ENCODE data around the gene MYCBPAP.

The MYCBPAP gene

DNA sequence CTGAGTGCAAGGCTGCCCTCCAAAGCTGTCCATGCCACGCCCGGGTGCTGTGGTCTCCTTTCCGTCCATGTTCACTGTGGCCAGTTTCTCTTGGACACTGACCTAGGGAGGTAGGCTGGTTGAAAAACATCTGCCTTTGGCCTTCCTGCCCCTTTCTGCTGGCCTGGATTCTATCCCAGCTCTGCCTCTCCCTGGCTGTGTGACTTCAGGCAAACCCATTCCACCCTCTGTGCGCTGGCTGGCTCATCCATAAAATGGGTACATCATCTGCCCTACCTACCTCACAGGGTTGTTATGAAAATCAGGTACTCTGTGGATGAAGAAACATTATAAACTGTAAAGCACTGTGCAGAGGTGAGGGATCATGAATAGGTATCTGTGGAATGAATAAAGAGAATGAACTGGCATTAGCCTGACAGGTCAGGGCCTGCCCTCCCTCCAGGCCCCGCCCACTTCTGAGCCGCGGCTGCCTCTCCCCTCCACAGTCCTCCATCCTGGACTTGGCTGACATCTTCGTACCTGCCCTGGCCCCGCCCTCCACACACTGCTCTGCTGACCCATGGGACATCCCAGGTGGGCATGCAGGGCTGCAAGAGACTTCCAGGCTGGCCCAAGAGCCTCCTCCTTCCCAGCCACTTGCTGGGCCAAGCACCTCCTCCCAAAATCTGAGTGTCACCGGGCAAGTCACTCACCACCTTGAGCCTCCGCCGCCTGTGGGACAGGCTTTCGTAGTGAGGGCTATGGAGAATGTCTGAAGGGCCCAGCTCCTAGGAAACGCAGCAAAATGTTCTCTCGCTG lies 31.7 kb downstream of the MYCBPAP start:
- no peak overlapping the region for H3K27ac ChIP-seq (ENCODE audit: low read depth, low read length)
- H3K4me1 ChIP-seq (ENCODE audit: control insufficient read depth, insufficient read depth, low read length, unreplicated experiment), result peaks cover 15% of the 10 kb centered on the region
- no peaks in the 10 kb centered on the region for H3K27me3 ChIP-seq (ENCODE audit: insufficient read depth, low read length)
- no peak overlapping the region for H3K4me3 ChIP-seq (ENCODE audit: low read depth, low read length)
- no peak overlapping the region for H2AFZ ChIP-seq (ENCODE audit: low read length, unreplicated experiment)
- no peaks in the 10 kb centered on the region for H3K36me3 ChIP-seq (ENCODE audit: insufficient read depth, low read length)
- H3K79me2 ChIP-seq (ENCODE audit: control insufficient read depth, insufficient read depth, low read length, unreplicated experiment), result no peaks in the 10 kb centered on the region

DNA sequence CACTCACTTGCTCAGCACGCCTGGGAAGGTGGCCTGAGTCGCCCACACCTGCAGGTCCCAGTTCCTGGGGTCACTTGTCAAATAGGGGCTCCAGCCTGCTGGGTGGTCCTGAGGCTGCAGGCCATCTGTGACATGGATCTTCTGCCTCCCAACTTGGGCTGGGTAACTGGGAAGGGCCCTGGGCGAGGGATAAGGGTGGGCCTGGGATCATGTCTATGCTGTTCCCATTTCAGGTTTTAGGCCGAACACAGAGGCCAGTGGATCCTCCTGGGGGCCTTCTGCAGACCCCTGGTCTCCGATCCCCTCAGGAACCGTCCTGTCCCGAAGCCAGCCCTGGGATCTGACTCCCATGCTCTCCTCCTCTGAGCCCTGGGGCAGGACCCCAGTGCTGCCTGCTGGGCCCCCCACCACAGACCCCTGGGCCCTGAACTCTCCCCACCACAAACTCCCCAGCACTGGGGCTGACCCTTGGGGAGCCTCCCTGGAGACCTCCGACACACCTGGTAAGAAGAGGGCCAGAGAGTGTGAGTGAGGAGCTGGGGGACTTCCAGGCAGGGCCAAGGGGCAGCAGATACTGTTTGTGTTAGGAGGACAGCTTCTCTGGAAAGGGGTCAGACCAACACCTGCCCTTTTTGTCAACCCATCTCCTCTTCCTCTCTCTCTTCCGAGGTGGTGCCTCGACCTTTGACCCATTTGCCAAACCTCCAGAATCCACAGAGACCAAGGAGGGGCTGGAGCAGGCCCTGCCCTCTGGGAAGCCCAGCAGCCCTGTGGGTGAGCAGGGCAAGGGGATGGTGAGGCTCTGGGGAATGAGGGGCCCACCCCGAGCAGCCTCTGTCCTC lies 32.5 kb downstream of the MYCBPAP start:
- H3K27ac ChIP-seq (ENCODE audit: low read depth, low read length), result no peak overlapping the region
- no peak overlapping the region for H2AFZ ChIP-seq (ENCODE audit: low read length, unreplicated experiment)
- no peaks in the 10 kb centered on the region for H3K27me3 ChIP-seq (ENCODE audit: insufficient read depth, low read length)
- H3K4me1 ChIP-seq (ENCODE audit: control insufficient read depth, insufficient read depth, low read length, unreplicated experiment), result peaks cover 15% of the 10 kb centered on the region
- no peaks in the 10 kb centered on the region for H3K79me2 ChIP-seq (ENCODE audit: control insufficient read depth, insufficient read depth, low read length, unreplicated experiment)
- H3K4me3 ChIP-seq (ENCODE audit: low read depth, low read length), result peak overlapping the region; percentile 80; the same call in 1 of the 2 replicates
- no peaks in the 10 kb centered on the region for H3K36me3 ChIP-seq (ENCODE audit: insufficient read depth, low read length)

DNA sequence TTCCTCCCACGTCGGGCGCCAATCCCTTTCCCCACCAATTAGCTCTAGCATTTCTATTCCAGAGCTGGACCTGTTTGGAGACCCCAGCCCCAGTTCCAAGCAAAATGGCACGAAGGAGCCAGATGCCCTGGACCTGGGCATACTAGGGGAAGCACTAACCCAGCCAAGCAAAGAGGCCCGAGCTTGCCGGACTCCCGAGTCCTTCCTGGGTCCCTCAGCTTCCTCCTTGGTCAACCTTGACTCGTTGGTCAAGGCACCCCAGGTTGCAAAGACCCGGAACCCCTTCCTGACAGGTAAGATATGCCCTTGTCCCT lies 33.1 kb downstream of the MYCBPAP start:
- Histone ChIP-seq H3K4me3 (ENCODE audit: low read depth, low read length) (peak overlapping the region; percentile 80), H2AFZ (ENCODE audit: low read length, unreplicated experiment) (peak overlapping the region; percentile 53), H3K27ac (ENCODE audit: low read depth, low read length) (no peak overlapping the region), H3K36me3 (ENCODE audit: insufficient read depth, low read length) (no peaks in the 10 kb centered on the region), H3K27me3 (ENCODE audit: insufficient read depth, low read length) (no peaks in the 10 kb centered on the region), H3K79me2 (ENCODE audit: control insufficient read depth, insufficient read depth, low read length, unreplicated experiment) (no peaks in the 10 kb centered on the region), H3K4me1 (ENCODE audit: control insufficient read depth, insufficient read depth, low read length, unreplicated experiment) (peaks cover 15% of the 10 kb centered on the region)

DNA sequence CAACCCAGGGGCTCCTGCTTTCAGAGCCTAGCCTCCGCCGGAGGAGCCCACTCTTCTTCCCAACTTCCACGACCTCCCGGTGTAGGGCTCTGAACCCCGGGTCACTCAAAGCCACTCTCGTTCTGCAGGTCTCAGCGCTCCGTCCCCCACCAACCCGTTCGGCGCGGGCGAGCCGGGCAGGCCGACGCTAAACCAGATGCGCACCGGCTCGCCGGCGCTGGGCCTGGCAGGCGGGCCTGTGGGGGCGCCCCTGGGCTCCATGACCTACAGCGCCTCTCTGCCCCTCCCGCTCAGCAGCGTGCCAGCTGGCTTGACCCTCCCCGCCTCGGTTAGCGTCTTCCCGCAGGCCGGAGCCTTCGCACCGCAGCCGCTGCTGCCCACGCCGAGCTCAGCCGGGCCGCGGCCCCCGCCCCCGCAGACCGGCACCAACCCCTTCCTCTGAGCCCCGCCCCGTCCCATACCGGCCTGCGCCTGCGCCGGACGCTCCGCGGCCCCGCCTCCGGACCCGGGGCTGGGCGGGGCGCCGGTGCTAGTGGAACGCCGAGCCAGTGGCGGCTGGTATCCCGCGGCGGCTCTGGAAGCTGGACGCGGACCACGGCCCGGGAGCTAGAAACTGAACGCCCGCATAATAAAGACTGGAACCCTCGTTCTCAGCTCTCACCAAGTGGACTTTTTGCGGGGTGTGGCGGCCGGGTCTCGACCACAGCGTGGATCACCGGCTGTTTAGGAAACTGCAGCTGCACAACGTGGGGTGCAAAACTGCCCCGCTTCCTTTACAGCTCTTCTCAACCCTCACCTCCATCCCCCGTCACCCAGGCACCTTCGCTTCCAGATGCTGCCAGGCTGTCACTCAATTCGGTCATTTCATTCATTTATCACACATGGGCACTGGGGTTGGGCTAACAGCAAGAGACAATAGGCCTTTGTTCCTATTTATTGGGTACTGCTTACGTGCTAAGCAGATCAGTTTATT lies 33.8 kb downstream of the MYCBPAP start:
- H2AFZ ChIP-seq (ENCODE audit: low read length, unreplicated experiment), result peak overlapping the region; percentile 86
- no peaks in the 10 kb centered on the region for H3K79me2 ChIP-seq (ENCODE audit: control insufficient read depth, insufficient read depth, low read length, unreplicated experiment)
- peaks cover 15% of the 10 kb centered on the region for H3K4me1 ChIP-seq (ENCODE audit: control insufficient read depth, insufficient read depth, low read length, unreplicated experiment)
- H3K4me3 ChIP-seq (ENCODE audit: low read depth, low read length), result peak overlapping the region; percentile 80
- H3K27ac ChIP-seq (ENCODE audit: low read depth, low read length), result no peak overlapping the region
- H3K36me3 ChIP-seq (ENCODE audit: insufficient read depth, low read length), result no peaks in the 10 kb centered on the region
- no peaks in the 10 kb centered on the region for H3K27me3 ChIP-seq (ENCODE audit: insufficient read depth, low read length)

DNA sequence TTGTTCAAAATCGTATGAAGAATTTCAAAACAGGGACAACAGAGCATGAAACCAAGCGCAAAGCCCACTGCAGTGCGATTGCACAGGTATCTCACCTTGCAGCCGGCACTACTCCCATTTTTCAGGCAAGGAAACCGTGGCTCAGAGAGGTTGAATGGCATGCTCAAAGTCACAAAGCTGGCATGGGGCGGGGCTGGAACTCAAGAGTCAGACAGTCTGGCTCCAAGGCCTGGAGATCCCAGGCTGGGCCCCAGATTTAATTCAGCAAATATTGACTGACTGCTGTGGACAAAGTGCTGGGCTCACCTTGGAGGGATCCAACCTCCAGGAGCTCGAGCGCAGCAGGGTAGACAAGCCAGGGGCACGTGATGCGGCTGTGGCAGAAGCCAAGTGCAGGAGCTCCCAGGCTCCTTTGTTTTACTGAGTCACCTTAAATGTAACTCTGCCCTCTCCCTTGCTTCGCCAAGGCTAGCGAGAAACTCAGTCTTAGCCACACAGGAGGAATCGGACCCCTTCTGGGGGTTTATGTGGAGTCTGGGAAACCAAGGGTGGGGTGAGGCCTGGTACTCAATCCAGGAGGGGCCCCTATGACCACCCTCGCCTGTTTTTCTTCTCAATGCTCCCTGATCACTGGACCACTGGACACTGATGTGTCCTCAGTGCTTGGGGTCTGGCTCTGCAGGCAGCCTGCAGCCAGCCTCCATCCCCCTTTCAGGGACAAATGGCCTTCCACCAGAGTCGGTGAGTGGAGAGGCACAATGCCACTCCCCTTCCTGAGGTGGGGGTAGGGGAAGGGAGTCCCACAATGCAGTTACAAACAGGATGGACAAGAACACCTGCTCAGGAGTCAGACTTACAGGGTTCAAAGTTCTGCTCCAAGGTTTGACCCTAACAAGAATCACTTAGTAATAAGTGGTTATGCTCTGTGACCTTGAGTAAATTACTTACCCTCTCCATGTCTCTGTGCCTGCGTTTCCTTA lies 34.8 kb downstream of the MYCBPAP start:
- H2AFZ ChIP-seq (ENCODE audit: low read length, unreplicated experiment), result peak overlapping the region; percentile 86
- H3K79me2 ChIP-seq (ENCODE audit: control insufficient read depth, insufficient read depth, low read length, unreplicated experiment), result peaks cover 8% of the 10 kb centered on the region
- no peak overlapping the region for H3K27ac ChIP-seq (ENCODE audit: low read depth, low read length)
- H3K27me3 ChIP-seq (ENCODE audit: insufficient read depth, low read length), result no peaks in the 10 kb centered on the region
- H3K4me3 ChIP-seq (ENCODE audit: low read depth, low read length), result peak overlapping the region; percentile 80
- peaks cover 23% of the 10 kb centered on the region for H3K4me1 ChIP-seq (ENCODE audit: control insufficient read depth, insufficient read depth, low read length, unreplicated experiment)
- no peaks in the 10 kb centered on the region for H3K36me3 ChIP-seq (ENCODE audit: insufficient read depth, low read length)

DNA sequence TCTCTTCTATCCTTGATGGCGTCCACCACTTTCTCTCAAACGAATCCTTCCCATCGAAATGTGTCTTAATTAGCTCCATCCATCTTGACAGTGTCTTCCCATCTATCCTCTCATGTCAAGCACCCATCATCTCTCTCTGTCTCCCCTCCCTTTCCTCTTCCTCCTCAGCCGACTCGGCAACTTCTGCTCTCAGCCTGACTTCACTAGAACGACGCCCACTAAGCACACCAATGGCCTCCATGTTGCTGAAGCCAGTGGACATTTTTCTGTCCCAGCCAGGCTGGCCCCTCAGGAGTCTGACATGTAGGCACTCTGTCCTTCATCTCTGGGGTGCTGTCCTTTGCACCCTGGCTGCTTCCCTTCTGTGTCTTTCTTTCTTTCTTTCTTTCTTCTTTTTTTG lies 36.3 kb downstream of the MYCBPAP start:
- Histone ChIP-seq H3K79me2 (ENCODE audit: control insufficient read depth, insufficient read depth, low read length, unreplicated experiment) (peaks cover 10% of the 10 kb centered on the region), H2AFZ (ENCODE audit: low read length, unreplicated experiment) (no peak overlapping the region), H3K36me3 (ENCODE audit: insufficient read depth, low read length) (no peaks in the 10 kb centered on the region), H3K27me3 (ENCODE audit: insufficient read depth, low read length) (no peaks in the 10 kb centered on the region), H3K4me3 (ENCODE audit: low read depth, low read length) (no peak overlapping the region), H3K4me1 (ENCODE audit: control insufficient read depth, insufficient read depth, low read length, unreplicated experiment) (peaks cover 23% of the 10 kb centered on the region), H3K27ac (ENCODE audit: low read depth, low read length) (no peak overlapping the region)

DNA sequence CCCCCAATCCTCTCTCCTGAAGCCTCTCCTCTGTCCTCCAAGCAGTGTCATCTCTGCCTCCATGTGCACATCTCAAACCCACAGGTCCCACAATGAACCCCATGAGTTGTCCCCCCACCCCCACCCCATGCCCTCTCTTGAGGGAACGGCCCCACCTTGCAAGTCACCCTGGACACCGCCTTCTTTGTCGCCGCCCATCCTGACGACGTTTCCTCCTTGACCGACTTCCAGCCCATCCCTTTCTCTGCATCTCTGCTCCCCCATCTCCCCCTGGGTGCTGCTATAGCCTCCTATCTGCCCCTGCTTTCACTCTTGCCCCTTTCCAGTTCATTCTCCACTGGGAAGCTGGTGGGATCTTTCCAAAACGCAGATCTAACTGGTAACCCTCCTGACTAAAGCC lies 37.1 kb downstream of the MYCBPAP start:
- Histone ChIP-seq H3K36me3 (ENCODE audit: insufficient read depth, low read length) (no peaks in the 10 kb centered on the region), H3K4me3 (ENCODE audit: low read depth, low read length) (no peak overlapping the region), H2AFZ (ENCODE audit: low read length, unreplicated experiment) (no peak overlapping the region), H3K79me2 (ENCODE audit: control insufficient read depth, insufficient read depth, low read length, unreplicated experiment) (peaks cover 10% of the 10 kb centered on the region), H3K4me1 (ENCODE audit: control insufficient read depth, insufficient read depth, low read length, unreplicated experiment) (peaks cover 23% of the 10 kb centered on the region), H3K27me3 (ENCODE audit: insufficient read depth, low read length) (no peaks in the 10 kb centered on the region), H3K27ac (ENCODE audit: low read depth, low read length) (no peak overlapping the region)

DNA sequence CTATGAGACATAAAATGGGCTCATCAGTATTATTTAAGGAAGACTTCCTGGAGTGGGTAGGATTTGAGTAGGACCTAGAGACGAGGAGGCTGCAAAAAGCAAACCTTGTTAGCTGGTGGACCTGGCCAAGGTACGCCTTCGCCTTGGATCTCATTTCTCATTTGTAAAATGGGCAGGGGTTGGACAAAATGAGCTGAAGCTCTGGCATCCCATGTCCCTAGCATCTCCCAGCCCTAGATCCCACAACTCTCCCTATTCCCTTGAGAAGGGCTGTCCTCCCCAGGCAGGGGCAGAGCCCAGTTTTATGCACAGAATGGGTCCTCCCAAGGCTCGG lies 38.4 kb downstream of the MYCBPAP start:
- peak overlapping the region; percentile 81 for H3K4me3 ChIP-seq (ENCODE audit: low read depth, low read length)
- no peak overlapping the region for H3K27ac ChIP-seq (ENCODE audit: low read depth, low read length)

DNA sequence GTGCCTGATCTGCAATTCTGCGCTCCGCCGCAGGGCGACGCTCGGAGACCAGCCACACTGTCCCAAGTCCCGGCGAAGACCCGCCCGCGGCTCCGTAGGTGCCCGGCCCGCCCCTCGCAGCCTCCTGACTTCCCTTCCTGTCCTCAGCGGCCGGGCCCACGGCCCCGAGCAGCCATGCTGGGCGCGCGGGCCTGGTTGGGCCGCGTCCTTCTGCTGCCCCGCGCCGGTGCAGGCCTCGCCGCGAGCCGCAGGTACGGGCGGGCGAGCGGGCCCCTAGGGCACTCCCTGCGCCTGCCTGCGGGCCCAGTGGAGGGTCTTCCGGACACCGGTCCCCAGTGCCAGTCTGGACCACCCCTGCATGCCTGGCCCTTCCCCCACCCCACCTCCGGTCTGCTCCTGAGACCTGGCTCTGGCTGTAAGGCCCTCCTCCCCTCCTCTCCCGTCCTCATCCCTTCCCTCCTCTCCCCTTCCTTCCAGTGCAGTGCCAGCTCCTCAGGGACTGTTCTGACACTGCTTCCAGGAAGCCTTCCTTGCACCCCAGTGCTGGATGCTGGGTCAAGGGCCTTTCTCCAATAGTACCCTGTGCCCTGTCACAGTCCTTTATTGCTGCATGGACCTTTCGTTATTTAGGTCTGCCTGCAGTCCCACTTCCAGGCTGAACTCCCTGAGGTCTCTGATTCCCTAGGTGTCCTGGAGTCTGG lies 38.9 kb downstream of the MYCBPAP start, which contains the start of gene SPATA20:
Gene SPATA20, plus strand, starts transcription at position 140 of the 701 bp plus-strand sequence. Its CDS starts 35 bp downstream, at position 175.
- H3K36me3 ChIP-seq (ENCODE audit: insufficient read depth, low read length), result no peaks in the 10 kb centered on the region
- no peaks in the 10 kb centered on the region for H3K27me3 ChIP-seq (ENCODE audit: insufficient read depth, low read length)
- peaks cover 18% of the 10 kb centered on the region for H3K4me1 ChIP-seq (ENCODE audit: control insufficient read depth, insufficient read depth, low read length, unreplicated experiment)
- peaks cover 10% of the 10 kb centered on the region for H3K79me2 ChIP-seq (ENCODE audit: control insufficient read depth, insufficient read depth, low read length, unreplicated experiment)
- H2AFZ ChIP-seq (ENCODE audit: low read length, unreplicated experiment), result peak within 1 kb of the TSS; percentile 32
- H3K27ac ChIP-seq (ENCODE audit: low read depth, low read length), result no peak within 1 kb of the TSS
- H3K4me3 ChIP-seq (ENCODE audit: low read depth, low read length), result peak within 1 kb of the TSS; percentile 81

More for the DNA sequence above, 38.4 kb downstream of the MYCBPAP start:
- H3K4me1 ChIP-seq (ENCODE audit: control insufficient read depth, insufficient read depth, low read length, unreplicated experiment), result peaks cover 18% of the 10 kb centered on the region
- H3K36me3 ChIP-seq (ENCODE audit: insufficient read depth, low read length), result no peaks in the 10 kb centered on the region
- peaks cover 10% of the 10 kb centered on the region for H3K79me2 ChIP-seq (ENCODE audit: control insufficient read depth, insufficient read depth, low read length, unreplicated experiment)
- H3K27me3 ChIP-seq (ENCODE audit: insufficient read depth, low read length), result no peaks in the 10 kb centered on the region
- no peak overlapping the region for H2AFZ ChIP-seq (ENCODE audit: low read length, unreplicated experiment)
